Tibial nerve (tissue), 3 donors: Measurements from ENCODE around the gene ALK.

ENCODE experiments used
- POLR2A ChIP-seq, 2 donors: fragments of 450-650 bp; IDR thresholded peaks; one replicate each; pipeline ENCODE4 v1.6.1; 2017; ENCODE audit warnings: antibody characterized with exemption in 2 of 2, mild to moderate bottlenecking in 2 of 2, moderate library complexity in 2 of 2
- TF ChIP-seq, protein P1 (sequence below), 5 experiments: fragments of 200-600 bp in 3 of 5; fragments of 450-650 bp in 2 of 5; sonication (generic) in 3 of 5; IDR thresholded peaks; one replicate each; pipeline ENCODE4 v1.5.1; 2016 to 2019; ENCODE audit warnings: antibody characterized with exemption in 5 of 5, mild to moderate bottlenecking in 3 of 5, moderate library complexity in 2 of 5

DNA sequence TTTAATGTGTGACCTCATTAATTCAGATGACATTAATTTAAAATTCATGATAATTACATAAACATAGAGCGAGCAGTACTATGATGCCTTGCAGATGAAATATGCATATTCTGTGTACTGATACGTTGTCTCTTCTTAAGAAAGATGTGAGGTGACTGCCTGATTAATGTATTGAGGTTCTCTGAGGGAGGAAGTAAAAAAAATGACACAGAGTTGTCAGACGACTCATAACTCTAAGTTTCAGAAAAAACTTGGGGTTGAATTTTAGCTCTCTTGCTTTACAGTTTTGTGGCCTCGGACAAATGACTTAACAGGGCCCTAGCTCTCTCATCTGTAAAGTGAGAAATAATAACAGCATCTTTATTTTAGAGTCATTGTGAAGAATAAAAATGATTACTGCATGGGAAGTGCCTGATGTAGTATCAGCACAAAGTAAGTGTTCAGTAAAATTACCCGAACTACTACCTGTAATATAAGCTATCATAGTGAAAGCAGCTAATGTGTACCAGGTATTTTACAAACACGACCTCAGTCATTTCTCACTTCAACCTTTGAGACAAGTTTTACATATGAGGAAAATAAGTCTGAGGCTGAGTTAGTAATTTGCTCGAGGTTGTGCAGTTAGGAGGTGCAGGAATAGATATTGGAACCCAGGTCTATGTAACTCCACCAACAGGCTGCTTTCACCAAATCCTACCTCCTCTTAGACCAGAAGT lies 65.3 kb downstream of the ALK start:
- TF ChIP-seq, protein P1, sequence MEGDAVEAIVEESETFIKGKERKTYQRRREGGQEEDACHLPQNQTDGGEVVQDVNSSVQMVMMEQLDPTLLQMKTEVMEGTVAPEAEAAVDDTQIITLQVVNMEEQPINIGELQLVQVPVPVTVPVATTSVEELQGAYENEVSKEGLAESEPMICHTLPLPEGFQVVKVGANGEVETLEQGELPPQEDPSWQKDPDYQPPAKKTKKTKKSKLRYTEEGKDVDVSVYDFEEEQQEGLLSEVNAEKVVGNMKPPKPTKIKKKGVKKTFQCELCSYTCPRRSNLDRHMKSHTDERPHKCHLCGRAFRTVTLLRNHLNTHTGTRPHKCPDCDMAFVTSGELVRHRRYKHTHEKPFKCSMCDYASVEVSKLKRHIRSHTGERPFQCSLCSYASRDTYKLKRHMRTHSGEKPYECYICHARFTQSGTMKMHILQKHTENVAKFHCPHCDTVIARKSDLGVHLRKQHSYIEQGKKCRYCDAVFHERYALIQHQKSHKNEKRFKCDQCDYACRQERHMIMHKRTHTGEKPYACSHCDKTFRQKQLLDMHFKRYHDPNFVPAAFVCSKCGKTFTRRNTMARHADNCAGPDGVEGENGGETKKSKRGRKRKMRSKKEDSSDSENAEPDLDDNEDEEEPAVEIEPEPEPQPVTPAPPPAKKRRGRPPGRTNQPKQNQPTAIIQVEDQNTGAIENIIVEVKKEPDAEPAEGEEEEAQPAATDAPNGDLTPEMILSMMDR (IDR thresholded peaks at IDR 0.05) = no peak
- TF ChIP-seq POLR2A (IDR thresholded peaks at IDR 0.05) = no peak
